MM.1S (cell line): ENCODE measurements around the gene PI4KA.
"Not testable (repeated sequence)": the region's sequence is repeated elsewhere in the genome, so short reads cannot be mapped to it uniquely, and the experiment has no call there.

ENCODE experiments used
- CTCF ChIP-seq: fragments of 300-600 bp; sonication (generic); IDR thresholded peaks from 2 replicates; pipeline ENCODE4 v1.5.1; 2016; ENCODE audit warnings: antibody characterized with exemption, low read length, mixed read lengths
- EZH2 ChIP-seq: fragments of 300-600 bp; sonication (generic); optimal IDR thresholded peaks from 2 replicates; pipeline ENCODE3; 2017; ENCODE audit warnings: low read depth, mild to moderate bottlenecking, antibody characterized with exemption, low read length, mixed read lengths

GRCh38 chr22:20736891-20737290 lies 121.7 kb downstream of the PI4KA start:
- not testable (repeated sequence) for TF ChIP-seq CTCF, EZH2
